ENCODE results near the gene INTS11.

INTS11 gene

GRCh38 chr1:1298861-1299685 lies 25.4 kb downstream of the INTS11 start:
- no peak for DNase-seq

- DNase-seq: no peak
These were observed 26.5 kb downstream of the INTS11 start for GRCh38 chr1:1297802-1298424.

DNA sequence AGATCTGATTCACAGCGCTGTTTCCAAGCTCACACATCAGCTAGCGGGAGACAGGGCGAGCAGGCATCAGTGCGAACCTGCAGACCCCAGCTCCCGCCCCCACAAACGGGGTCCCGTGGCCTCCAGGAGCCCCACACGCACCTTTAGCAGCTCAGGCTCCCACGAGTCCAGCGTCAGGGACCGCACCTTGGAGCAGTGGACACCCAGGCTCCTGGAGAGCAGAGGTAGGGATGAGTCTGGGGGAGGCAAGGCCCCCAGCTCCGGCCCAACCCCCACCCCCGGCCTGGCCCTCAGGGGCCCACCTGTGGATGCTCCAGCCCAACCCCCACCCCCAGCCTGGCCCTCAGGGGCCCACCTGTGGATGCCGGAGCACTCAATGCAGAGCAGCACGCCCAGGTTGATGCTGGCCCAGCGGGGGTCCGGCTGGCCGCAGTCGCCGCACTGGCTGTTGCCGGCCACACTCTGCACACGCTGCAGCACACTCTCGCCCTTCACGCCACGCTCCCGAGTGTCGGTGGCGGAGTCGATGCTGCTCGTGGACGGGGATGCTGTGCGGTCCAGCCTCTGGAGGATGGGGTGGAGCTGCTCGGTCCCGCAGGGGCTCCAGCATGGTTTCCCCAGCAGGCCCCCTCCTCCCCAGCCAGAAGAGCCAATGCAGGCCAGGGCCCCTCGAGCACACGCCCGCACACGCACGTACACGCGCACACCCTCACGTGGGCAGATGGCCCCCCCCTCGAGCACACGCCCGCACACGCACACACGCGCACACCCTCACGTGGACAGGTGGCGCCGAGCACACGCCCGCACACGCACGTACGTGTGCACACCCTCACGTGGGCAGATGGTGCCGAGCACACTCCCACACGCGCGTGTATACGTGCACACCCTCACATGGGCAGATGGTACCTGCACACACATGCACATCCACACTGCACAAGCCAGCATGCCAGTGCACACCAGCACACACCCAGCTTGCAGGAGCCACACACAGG lies 28.1 kb downstream of the INTS11 start:
- DNase-seq: no peak

DNA sequence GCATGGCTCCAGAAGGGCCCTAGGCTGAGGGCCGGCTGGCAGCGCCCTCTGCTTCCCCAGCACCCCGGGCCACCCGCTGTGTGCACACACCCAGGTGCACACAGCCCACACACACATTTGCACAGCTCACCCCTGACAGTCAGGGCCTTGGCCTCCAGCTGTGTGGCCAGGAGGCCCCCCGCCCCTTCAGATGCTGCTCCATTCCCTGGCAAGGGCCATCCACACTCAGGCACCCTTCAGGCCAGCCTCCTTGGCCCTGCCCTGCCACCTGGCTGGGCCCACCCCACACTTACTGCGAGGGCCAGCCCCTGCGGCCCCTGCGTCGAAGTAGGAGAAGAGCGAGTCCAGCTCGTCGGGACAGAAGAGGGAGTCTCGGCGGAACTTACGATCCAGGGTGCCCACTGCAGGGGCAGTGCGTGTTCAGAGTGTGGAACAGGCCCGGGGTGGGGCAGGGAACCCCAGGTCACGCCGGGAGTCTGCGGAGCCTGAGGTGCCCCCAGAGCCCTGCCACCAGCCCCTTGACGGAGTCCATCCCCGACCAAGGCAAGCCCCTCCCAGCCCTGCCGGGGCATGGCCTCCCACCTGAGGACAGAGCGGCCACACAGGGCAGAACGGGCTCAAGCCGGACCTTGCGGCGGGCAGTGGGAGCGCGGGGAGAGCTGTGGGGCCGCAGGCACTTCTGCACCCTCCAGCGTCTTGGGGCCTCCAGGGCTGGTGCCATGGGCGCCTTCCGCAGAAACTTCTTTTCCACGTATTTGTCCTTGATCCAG lies 29.1 kb downstream of the INTS11 start:
- no peak for DNase-seq

- DNase-seq: no peak
These were observed 30.1 kb downstream of the INTS11 start for GRCh38 chr1:1294250-1294890.

DNA sequence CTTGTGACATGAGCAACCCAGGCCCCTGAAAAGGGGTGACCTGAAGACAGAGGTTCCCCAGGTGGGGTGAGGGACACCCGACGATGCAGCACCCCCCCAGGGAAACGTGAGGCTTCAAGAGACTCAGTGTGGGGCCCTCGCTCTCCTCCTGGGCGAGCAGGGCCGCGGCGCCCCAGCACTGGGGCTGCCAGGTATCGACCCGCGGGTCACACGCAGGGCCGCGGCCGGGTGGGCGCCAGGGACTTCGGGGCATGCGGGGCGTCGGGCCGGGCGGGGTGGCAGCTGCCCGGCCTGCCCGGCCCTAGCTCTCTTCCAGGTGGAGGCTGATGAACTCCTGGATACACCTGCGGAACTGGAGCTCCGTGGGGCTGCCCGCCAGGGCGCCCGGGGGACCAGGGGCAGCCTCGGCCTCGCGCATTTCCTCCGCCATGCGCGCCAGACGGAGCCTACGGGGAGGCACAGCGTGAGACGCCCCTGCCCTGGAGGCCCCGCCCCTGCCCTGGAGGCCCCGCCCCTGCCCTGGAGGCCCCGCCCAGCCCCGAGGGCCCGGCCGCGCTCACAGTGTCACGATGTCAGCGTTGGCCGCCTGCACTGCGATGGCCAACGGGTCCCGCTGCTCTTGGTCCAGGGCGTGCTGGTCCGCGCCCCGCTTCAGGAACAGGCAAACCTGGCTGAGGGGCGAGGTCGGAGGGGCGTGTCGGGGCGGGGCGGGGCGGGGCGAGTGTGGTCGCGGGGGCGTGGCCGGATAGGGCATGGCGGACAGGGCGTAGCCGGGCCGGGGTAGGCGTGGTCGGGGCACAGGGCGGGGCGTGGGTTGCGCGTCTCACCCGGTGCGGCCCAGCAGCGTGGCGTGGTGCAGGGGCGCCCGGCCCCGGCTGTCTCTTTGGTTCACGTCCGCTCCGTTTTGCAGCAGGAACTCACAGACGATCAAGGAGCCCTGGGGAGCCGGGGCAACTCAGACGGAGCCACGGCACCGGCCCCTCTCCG lies 30.9 kb downstream of the INTS11 start:
- no peak for DNase-seq

DNA sequence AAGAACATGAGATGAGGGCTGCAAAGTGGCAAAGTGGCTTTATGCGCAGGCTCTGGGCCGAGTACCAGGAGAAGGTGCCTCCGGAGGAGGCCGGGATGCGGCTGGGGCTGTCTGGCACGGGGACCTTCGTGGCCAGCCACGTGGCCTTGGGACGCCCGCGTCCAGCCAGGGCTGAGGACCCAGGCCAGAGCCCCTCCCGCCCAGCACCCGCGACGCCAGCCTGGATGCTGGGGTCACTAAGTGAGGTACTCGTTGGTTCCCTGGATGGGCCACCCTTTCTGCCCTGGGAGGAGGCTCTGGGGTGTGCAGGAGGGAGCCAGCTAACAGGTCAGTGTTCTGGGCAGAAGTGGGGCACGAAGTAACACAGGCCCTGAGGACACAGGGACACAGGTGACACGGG lies 31.6 kb downstream of the INTS11 start:
- DNase-seq: no peak

- DNase-seq: no peak
These were observed 32.0 kb downstream of the INTS11 start for GRCh38 chr1:1292442-1292779.

- peak; percentile 74 for DNase-seq
These were observed 32.7 kb downstream of the INTS11 start for GRCh38 chr1:1291548-1292441.

DNA sequence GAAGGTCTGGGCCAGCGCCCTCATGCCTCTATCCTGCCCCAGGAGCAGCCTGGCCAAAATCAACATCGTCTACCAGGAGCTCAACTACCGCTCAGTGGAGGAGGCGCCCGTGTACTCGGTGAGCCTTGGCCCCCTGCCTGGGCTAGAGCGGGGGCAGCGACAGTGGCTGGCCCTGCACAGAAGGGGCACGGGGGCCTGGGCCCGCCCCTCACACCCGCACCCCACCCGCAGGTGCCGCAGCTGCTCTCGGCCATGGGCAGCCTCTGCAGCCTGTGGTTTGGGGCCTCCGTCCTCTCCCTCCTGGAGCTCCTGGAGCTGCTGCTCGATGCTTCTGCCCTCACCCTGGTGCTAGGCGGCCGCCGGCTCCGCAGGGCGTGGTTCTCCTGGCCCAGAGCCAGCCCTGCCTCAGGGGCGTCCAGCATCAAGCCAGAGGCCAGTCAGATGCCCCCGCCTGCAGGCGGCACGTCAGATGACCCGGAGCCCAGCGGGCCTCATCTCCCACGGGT lies 33.4 kb downstream of the INTS11 start:
- DNase-seq: no peak

DNA sequence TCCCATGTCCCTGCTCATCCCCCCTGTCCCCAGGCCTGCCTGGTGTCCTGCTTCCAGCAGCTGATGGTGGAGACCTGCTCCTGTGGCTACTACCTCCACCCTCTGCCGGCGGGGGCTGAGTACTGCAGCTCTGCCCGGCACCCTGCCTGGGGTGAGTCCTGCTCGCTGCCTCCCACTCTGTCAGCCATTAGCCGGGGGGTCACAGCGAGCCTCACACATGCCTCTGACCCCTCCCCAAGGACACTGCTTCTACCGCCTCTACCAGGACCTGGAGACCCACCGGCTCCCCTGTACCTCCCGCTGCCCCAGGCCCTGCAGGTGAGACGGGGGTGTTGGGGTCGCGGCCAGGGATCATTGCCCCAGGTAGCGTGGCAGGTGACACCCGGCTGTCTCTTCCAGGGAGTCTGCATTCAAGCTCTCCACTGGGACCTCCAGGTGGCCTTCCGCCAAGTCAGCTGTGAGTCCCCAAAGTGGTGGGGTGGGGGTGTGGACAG lies 34.2 kb downstream of the INTS11 start:
- DNase-seq: peak; percentile 66 to 69

GRCh38 chr1:1287288-1288110 lies 37.0 kb downstream of the INTS11 start:
- no peak for DNase-seq

- DNase-seq: no peak
These were observed 37.9 kb downstream of the INTS11 start for GRCh38 chr1:1286313-1287261.

- no peak for DNase-seq
These were observed 38.7 kb downstream of the INTS11 start for GRCh38 chr1:1285611-1286311.

GRCh38 chr1:1285102-1285571 lies 39.3 kb downstream of the INTS11 start:
- no peak for DNase-seq
